ENCODE measurements around the gene DLD. TPM values are rescaled to one million over a fixed set of nuclear protein-coding genes. Genes with fewer than 3 reads are reported as not detected.

DLD gene
- total and polyA plus RNA-seq, 2 of the 8 experiments (the other 6 are each of a cell fraction or from before 2014, with no cell fraction given), result 63.7 to 88.5 TPM

GRCh38 chr7:107858280-107858679 is 32.7 kb upstream of the DLD start:
- Histone ChIP-seq H3K4ac (replicated peaks; ENCODE audit: insufficient read length, low read depth, low read length) (no peak overlapping the region), H3K27me3 (replicated peaks in 1 of 4; ENCODE audit: control insufficient read depth in 3 of 4, extremely low read depth in 1 of 4, insufficient read depth in 3 of 4, low read length in 3 of 4) (no peaks in the 10 kb centered on the region; a peak in 1 of 7 replicates), H2BK20ac (ENCODE audit: low read length) (no peak overlapping the region), H2AFZ (ENCODE audit: low read length) (no peak overlapping the region; the same call in 1 of the 2 replicates), H2BK120ac (replicated peaks; ENCODE audit: low read depth, low read length) (no peak overlapping the region), H3K27ac (ENCODE audit: low read depth, low read length) (no peak overlapping the region; the same call in 1 of the 2 replicates), H2BK5ac (ENCODE audit: low read depth, low read length) (no peak overlapping the region), H4K91ac (replicated peaks; ENCODE audit: insufficient read length, low read length) (no peak overlapping the region), H3K79me2 (ENCODE audit: control insufficient read depth in 1 of 2, insufficient read depth in 2 of 2, low read length in 2 of 2) (no peaks in the 10 kb centered on the region), H3K4me2 (ENCODE audit: insufficient read depth in 1 of 2, low read depth in 2 of 2, low read length in 2 of 2) (no peak overlapping the region), H4K8ac (ENCODE audit: extremely low read depth, insufficient read depth, low read length) (no peak overlapping the region), H2AK5ac (ENCODE audit: low read depth, low read length) (no peak overlapping the region), H3K4me1 (replicated peaks in 1 of 4; ENCODE audit: control insufficient read depth in 3 of 4, insufficient read depth in 4 of 4, low read length in 3 of 4) (no peaks in the 10 kb centered on the region), H3K36me3 (ENCODE audit: control insufficient read depth in 2 of 4, insufficient read depth in 4 of 4, low read length in 3 of 4) (no peaks in the 10 kb centered on the region), H2BK12ac (ENCODE audit: low read depth, low read length) (no peak overlapping the region), H2BK15ac (ENCODE audit: low read length) (no peak overlapping the region), H3K23me2 (ENCODE audit: low read depth, low read length) (no peaks in the 10 kb centered on the region), H4K20me1 (replicated peaks in 1 of 2; ENCODE audit: control insufficient read depth in 1 of 2, insufficient read depth in 2 of 2, low read length in 2 of 2) (no peaks in the 10 kb centered on the region), H3K23ac (ENCODE audit: insufficient read length) (no peak overlapping the region), H3K79me1 (ENCODE audit: low read depth, low read length) (no peaks in the 10 kb centered on the region), H3K4me3 (ENCODE audit: extremely low read depth in 1 of 4, insufficient read depth in 2 of 4, low read depth in 3 of 4, low read length in 4 of 4) (no peak overlapping the region), H3K18ac (ENCODE audit: extremely low read depth, low read length) (no peak overlapping the region), H3K9me3 (ENCODE audit: insufficient read depth in 2 of 2, low read depth in 1 of 2, low read length in 1 of 2) (no peaks in the 10 kb centered on the region), H3K14ac (ENCODE audit: insufficient read length) (no peak overlapping the region), H3K56ac (replicated peaks; ENCODE audit: insufficient read length, low read depth, low read length) (no peak overlapping the region), H3K9ac (replicated peaks in 1 of 4; ENCODE audit: extremely low read depth in 1 of 4, low read depth in 3 of 4, low read length in 3 of 4) (no peak overlapping the region), H4K5ac (ENCODE audit: insufficient read length, low read depth, low read length) (no peak overlapping the region)
- DNase-seq (ENCODE audit: low read depth in 1 of 2, low spot score in 2 of 2), result no peak
- no peak for FAIRE-seq
- ChIA-PET POLR2A (ENCODE audit: partially characterized antibody) (no interaction called here), CTCF (ENCODE audit: partially characterized antibody) (interaction anchor here (0.9 to 2.3 kb wide), 3 partner anchors 16 to 64 kb away, joined by 3 to 6 read pairs (median 3); no protein-coding TSS in a partner anchor)
- WGBS, 2 experiments (ENCODE audit: extremely low coverage in 1 of 2, insufficient coverage in 1 of 2, insufficient read length in 1 of 2, insufficient replicate concordance in 2 of 2, low coverage in 1 of 2, low lambda C conversion rate in 2 of 2, missing lambda C conversion rate in 1 of 2), result 85% methylated on average over 5 of the region's 5 CpGs; no CpG with 5 or more reads in 1 of the 2 experiments
- no peak for TF ChIP-seq TCF12 (IDR thresholded peaks at IDR 0.05; ENCODE audit: low read depth, low read length)
- TF ChIP-seq PHF8 (conservative IDR thresholded peaks at IDR 0.05; ENCODE audit: low read depth, low read length), result no peak

All from H1 (cell line).